Dedifferentiated amniotic fluid mesenchymal stem cell (primary cell): ENCODE data around the gene TPI1.
A peak's percentile ranks its signal among the peaks of the same experiment; 100 is the strongest.
"Not testable (repeated sequence)": the region's sequence is repeated elsewhere in the genome, so short reads cannot be mapped to it uniquely, and the experiment has no call there.

ENCODE experiments used
- DNase-seq: peaks from one replicate; pipeline ENCODE4 v3.0.0-alpha.2; 2016; ENCODE audit errors: extremely low spot score

Gene TPI1

GRCh38 chr12:6847676-6848075 lies 19.7 kb upstream of the TPI1 start:
- no peak for DNase-seq

- no peak for DNase-seq
Measured at GRCh38 chr12:6849427-6849826, 17.9 kb upstream of the TPI1 start.

- DNase-seq = no peak
Measured at GRCh38 chr12:6849976-6850560, 17.3 kb upstream of the TPI1 start.

GRCh38 chr12:6850796-6851152 lies 16.6 kb upstream of the TPI1 start:
- no peak for DNase-seq

GRCh38 chr12:6851153-6851920 lies 16.0 kb upstream of the TPI1 start, which contains the start of gene CDCA3:
TSS of gene CDCA3 (minus strand) at chr12:6851286. CDS start at chr12:6850952, 334 bp downstream.
- DNase-seq = peak; percentile 98

- peak; percentile 100 for DNase-seq
Measured at GRCh38 chr12:6851921-6852650, 15.2 kb upstream of the TPI1 start, which contains the start of gene USP5. TSS of gene USP5 (plus strand) at chr12:6852150. CDS start at chr12:6852180, 30 bp downstream.

- peak; percentile 82 for DNase-seq
Measured at GRCh38 chr12:6852651-6853354, 14.5 kb upstream of the TPI1 start.

- DNase-seq = no peak
Measured at GRCh38 chr12:6853626-6854025, 13.7 kb upstream of the TPI1 start.

- DNase-seq = no peak
Measured at GRCh38 chr12:6854036-6854435, 13.3 kb upstream of the TPI1 start.

- no peak for DNase-seq
Measured at GRCh38 chr12:6855322-6855721, 12.0 kb upstream of the TPI1 start.

GRCh38 chr12:6858799-6859198 lies 8.5 kb upstream of the TPI1 start:
- no peak for DNase-seq

GRCh38 chr12:6860116-6860515 lies 7.2 kb upstream of the TPI1 start:
- DNase-seq = no peak

- DNase-seq = no peak
Measured at GRCh38 chr12:6860942-6861341, 6.4 kb upstream of the TPI1 start.

- DNase-seq = no peak
Measured at GRCh38 chr12:6861391-6861790, 5.9 kb upstream of the TPI1 start.

- DNase-seq = no peak
Measured at GRCh38 chr12:6863033-6863432, 4.3 kb upstream of the TPI1 start.

GRCh38 chr12:6863586-6864321 lies 3.6 kb upstream of the TPI1 start:
- no peak for DNase-seq

GRCh38 chr12:6865307-6865706 lies 2.0 kb upstream of the TPI1 start:
- not testable (repeated sequence) for DNase-seq

- DNase-seq = no peak
Measured at GRCh38 chr12:6866163-6866919, 990 bp upstream of the TPI1 start.

GRCh38 chr12:6866920-6867412 lies 365 bp upstream of the TPI1 start:
- DNase-seq = no peak

GRCh38 chr12:6868211-6869048 lies 1.1 kb downstream of the TPI1 start:
- DNase-seq = no peak
